K562 (cell line): Measurements from ENCODE around the gene CCDC77.

Experiments
- ATF7 ChIP-seq: fragments of 450-650 bp; IDR thresholded peaks from 2 replicates; pipeline ENCODE4 v1.7.1; 2014; ENCODE audit warnings: mild to moderate bottlenecking, moderate library complexity
- CBFA2T2 ChIP-seq: fragments of 450-650 bp; conservative IDR thresholded peaks from 2 replicates; pipeline ENCODE4 v1.6.1; 2017; ENCODE audit warnings: mild to moderate bottlenecking
- MAZ ChIP-seq, 2 experiments: fragments of 450-650 bp in 1 of 2; sonication (generic) in 1 of 2; formaldehyde crosslinking; IDR thresholded peaks in 1 of 2; conservative IDR thresholded peaks in 1 of 2; 2 replicates each; pipeline versions ENCODE4 v1.4.0 to v1.5.0; 2020; ENCODE audit warnings: mild to moderate bottlenecking in 1 of 2, missing genetic modification reagents in 1 of 2
- PHF8 ChIP-seq: fragments of 200-600 bp; sonication (generic); IDR thresholded peaks from 2 replicates; pipeline ENCODE4 v1.6.1; 2012; ENCODE audit warnings: mixed run types, mild to moderate bottlenecking, inconsistent platforms, low read length, moderate library complexity, borderline replicate concordance

- TF ChIP-seq MAZ (CRISPR knock-in tag; conservative IDR thresholded peaks at IDR 0.05 in 1 of 2, IDR thresholded peaks at IDR 0.05 in 1 of 2) = no peak; a peak in 1 of 4 replicates
- TF ChIP-seq CBFA2T2 = no peak
- no peak for TF ChIP-seq PHF8
- no peak for TF ChIP-seq ATF7
Measured at GRCh38 chr12:388541-389141, 12.8 kb upstream of the CCDC77 start.
